ENCODE measurements around the gene SIMC1. TPM values are rescaled to one million over a fixed set of nuclear protein-coding genes. Genes with fewer than 3 reads are reported as not detected.
A peak's percentile ranks its signal among the peaks of the same experiment; 100 is the strongest.
"Not testable (repeated sequence)": the region's sequence is repeated elsewhere in the genome, so short reads cannot be mapped to it uniquely, and the experiment has no call there.

The SIMC1 gene
- total RNA-seq, 2 experiments from 2014 or later: 26.1 to 29.2 TPM

GRCh38 chr5:176198299-176198698, 39.9 kb upstream of the SIMC1 start:
- H3K4me1 Mint-ChIP-seq; DNase-seq; CTCF ChIA-PET; H3K9me3 Mint-ChIP-seq; H3K27ac Mint-ChIP-seq; H3K36me3 Mint-ChIP-seq (ENCODE audit: low read depth); H3K4me3 Mint-ChIP-seq; POLR2A ChIA-PET: not testable (repeated sequence)
- peaks cover 27% of the 10 kb centered on the region for H3K27me3 Mint-ChIP-seq

- CTCF ChIA-PET; H3K9me3 Mint-ChIP-seq; POLR2A ChIA-PET; DNase-seq; H3K4me1 Mint-ChIP-seq; H3K36me3 Mint-ChIP-seq (ENCODE audit: low read depth); H3K27ac Mint-ChIP-seq: not testable (repeated sequence)
- peaks cover 25% of the 10 kb centered on the region for H3K27me3 Mint-ChIP-seq
- H3K4me3 Mint-ChIP-seq: peak overlapping the region; percentile 17
Observed at GRCh38 chr5:176198991-176199733, 39.1 kb upstream of the SIMC1 start.

DNA sequence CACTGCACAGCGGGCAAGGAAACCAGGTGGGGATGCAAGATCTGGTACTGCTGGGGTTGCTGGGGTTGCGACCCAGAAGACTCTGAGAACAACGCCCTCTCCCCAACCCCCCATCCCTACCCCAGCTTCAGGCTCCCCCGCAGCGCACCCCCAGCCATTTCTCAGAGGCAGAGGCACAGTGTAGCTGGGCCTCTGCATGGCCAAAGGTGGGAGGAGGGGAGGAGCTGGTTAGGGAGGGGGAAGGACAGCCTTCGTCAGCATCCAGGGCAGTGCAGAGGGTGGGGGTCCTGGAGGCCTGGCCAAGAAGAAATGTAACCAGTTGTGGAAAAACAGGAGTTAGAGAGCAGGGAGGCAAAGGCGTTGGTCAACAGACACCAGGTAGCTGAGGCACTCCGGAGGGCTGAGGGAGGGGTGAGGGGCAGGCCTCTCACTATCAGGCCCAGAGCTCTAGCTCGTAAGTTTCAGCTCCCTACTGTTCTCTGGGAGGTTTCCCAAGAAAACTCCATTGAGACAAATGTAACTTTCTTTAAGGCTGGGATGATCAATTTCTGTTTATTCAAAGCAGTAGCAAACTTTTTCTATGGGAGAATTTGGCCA, 38.3 kb upstream of the SIMC1 start:
- POLR2A ChIA-PET; H3K4me1 Mint-ChIP-seq; H3K27ac Mint-ChIP-seq; H3K9me3 Mint-ChIP-seq; DNase-seq; H3K36me3 Mint-ChIP-seq (ENCODE audit: low read depth); CTCF ChIA-PET: not testable (repeated sequence)
- Mint-ChIP-seq H3K27me3 (peaks cover 26% of the 10 kb centered on the region), H3K4me3 (peak overlapping the region; percentile 17)

- Mint-ChIP-seq H3K36me3 (ENCODE audit: low read depth) (no peaks in the 10 kb centered on the region), H3K27me3 (peaks cover 21% of the 10 kb centered on the region), H3K4me1 (peaks cover 2% of the 10 kb centered on the region), H3K27ac (no peak overlapping the region), H3K9me3 (no peaks in the 10 kb centered on the region), H3K4me3 (no peak overlapping the region)
- CTCF ChIA-PET: interaction anchor here (0.6 kb wide), 1 partner anchor 287 kb away, joined by 3 read pairs; no protein-coding TSS in a partner anchor
- no peak for DNase-seq
- POLR2A ChIA-PET: interaction anchor here (0.6 kb wide), 1 partner anchor 234 kb away, joined by 3 read pairs; the partner anchor contains the start of gene THOC3
Observed at GRCh38 chr5:176201811-176202210, 36.4 kb upstream of the SIMC1 start.

DNA sequence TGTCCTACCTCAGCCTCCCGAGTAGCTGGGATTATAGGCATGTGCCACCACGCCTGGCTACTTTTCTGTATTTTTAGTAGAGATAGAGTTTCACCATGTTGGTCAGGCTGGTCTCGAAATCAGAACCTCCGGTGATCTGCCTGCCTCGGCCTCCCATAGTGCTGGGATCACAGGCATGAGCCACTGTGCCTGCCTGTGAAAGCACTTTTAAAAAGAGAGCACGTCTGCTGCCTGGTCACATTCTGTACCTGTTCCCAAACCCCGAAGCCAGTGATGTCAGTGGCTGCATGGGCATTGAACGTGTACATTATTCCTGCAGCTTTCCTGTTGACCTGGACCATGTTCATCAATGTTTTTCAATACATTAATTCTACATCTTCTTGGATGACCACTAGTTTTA, 35.1 kb upstream of the SIMC1 start:
- peaks cover 18% of the 10 kb centered on the region for H3K27me3 Mint-ChIP-seq
- H3K4me3 Mint-ChIP-seq: no peak overlapping the region
- POLR2A ChIA-PET: no interaction called here
- H3K27ac Mint-ChIP-seq: no peak overlapping the region
- no peaks in the 10 kb centered on the region for H3K36me3 Mint-ChIP-seq (ENCODE audit: low read depth)
- no peaks in the 10 kb centered on the region for H3K9me3 Mint-ChIP-seq
- peaks cover 2% of the 10 kb centered on the region for H3K4me1 Mint-ChIP-seq
- no peak for DNase-seq
- CTCF ChIA-PET: no interaction called here

- H3K27me3 Mint-ChIP-seq: peaks cover 14% of the 10 kb centered on the region
- H3K9me3 Mint-ChIP-seq; CTCF ChIA-PET; POLR2A ChIA-PET; H3K27ac Mint-ChIP-seq; H3K4me1 Mint-ChIP-seq; H3K4me3 Mint-ChIP-seq; H3K36me3 Mint-ChIP-seq (ENCODE audit: low read depth); DNase-seq: not testable (repeated sequence)
Observed at GRCh38 chr5:176203535-176203934, 34.7 kb upstream of the SIMC1 start.

- H3K4me3 Mint-ChIP-seq; H3K36me3 Mint-ChIP-seq (ENCODE audit: low read depth); H3K9me3 Mint-ChIP-seq; H3K4me1 Mint-ChIP-seq; H3K27ac Mint-ChIP-seq; POLR2A ChIA-PET; DNase-seq: not testable (repeated sequence)
- CTCF ChIA-PET: interaction anchor here (0.7 kb wide), 1 partner anchor 724 kb away, joined by 3 read pairs; no protein-coding TSS in a partner anchor
- peaks cover 11% of the 10 kb centered on the region for H3K27me3 Mint-ChIP-seq
Observed at GRCh38 chr5:176214466-176215021, 23.7 kb upstream of the SIMC1 start.

DNA sequence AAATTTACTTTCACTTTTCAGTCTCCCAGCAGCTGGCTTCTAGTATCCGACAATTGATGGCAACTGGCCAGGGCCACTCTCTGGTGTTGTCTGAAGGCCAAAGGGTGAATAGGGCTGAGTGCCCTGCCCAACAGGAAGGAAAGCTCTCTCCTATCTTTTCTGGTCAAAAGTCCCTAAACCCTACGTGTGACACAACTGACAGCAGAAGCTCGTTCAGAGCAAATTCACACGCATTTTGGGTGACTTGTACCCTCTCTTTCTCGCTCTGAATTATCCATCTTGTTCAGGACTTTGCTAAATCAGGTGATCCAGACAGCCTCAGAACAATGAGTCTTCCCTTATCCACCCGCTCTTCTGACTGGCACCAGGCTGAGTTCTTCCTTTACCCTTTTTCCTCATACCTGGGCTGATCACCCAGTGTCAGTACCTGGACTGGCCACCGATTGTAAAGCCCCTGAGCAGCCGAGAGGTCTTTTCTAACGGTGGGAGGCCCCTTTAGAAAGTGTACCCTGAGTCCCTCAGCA, 21.8 kb upstream of the SIMC1 start:
- H3K4me3 Mint-ChIP-seq; H3K36me3 Mint-ChIP-seq (ENCODE audit: low read depth); H3K9me3 Mint-ChIP-seq; DNase-seq; H3K27me3 Mint-ChIP-seq; POLR2A ChIA-PET; H3K4me1 Mint-ChIP-seq; H3K27ac Mint-ChIP-seq; CTCF ChIA-PET: not testable (repeated sequence)

GRCh38 chr5:176217188-176217729, 21.0 kb upstream of the SIMC1 start:
- POLR2A ChIA-PET; H3K4me1 Mint-ChIP-seq; H3K27ac Mint-ChIP-seq; H3K27me3 Mint-ChIP-seq; H3K36me3 Mint-ChIP-seq (ENCODE audit: low read depth); DNase-seq; H3K4me3 Mint-ChIP-seq; CTCF ChIA-PET; H3K9me3 Mint-ChIP-seq: not testable (repeated sequence)

- H3K27ac Mint-ChIP-seq; H3K9me3 Mint-ChIP-seq; H3K4me3 Mint-ChIP-seq; CTCF ChIA-PET; POLR2A ChIA-PET; DNase-seq; H3K27me3 Mint-ChIP-seq; H3K4me1 Mint-ChIP-seq; H3K36me3 Mint-ChIP-seq (ENCODE audit: low read depth): not testable (repeated sequence)
Observed at GRCh38 chr5:176217764-176218163, 20.5 kb upstream of the SIMC1 start.

DNA sequence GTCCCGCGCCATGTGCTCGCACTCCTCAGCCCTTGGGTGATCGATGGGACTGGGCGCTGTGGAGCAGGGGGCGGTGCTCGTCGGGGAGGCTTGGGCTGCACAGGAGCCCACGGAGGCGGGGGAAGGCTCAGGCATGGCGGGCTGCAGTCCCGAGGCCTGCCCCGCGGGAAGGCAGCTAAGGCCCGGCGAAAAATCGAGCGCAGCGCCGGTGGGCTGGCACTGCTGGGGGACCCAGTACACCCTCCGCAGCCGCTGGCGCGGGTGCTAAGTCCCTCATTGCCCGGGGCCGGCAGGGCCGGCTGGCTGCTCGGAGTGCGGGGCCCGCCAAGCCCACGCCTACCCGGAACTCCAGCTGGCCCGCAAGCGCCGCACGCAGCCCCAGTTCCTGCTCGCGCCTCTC, 16.2 kb upstream of the SIMC1 start:
- H3K4me1 Mint-ChIP-seq; CTCF ChIA-PET; DNase-seq; H3K27me3 Mint-ChIP-seq; H3K4me3 Mint-ChIP-seq; H3K9me3 Mint-ChIP-seq; H3K27ac Mint-ChIP-seq; H3K36me3 Mint-ChIP-seq (ENCODE audit: low read depth); POLR2A ChIA-PET: not testable (repeated sequence)

DNA sequence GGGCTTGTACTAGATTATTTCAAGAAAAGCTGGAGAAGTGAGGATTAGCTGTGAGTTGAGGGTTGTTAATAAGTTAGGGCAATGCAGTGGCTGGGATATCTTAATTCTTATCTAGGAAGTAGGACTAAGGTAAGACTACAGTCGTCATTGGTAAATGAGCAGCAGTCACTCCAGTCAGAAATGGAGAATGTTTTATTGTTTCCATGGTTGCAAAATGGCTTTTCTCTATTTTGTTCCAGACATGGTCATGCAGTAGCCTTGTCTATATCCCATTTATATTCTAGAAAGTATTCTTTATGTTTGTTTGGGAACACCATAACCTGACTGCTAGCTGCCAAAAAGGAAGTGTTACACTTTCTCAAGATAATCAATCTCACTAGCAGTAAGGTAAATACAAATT, 9.9 kb upstream of the SIMC1 start:
- H3K4me1 Mint-ChIP-seq; H3K27me3 Mint-ChIP-seq; H3K27ac Mint-ChIP-seq; H3K4me3 Mint-ChIP-seq; H3K36me3 Mint-ChIP-seq (ENCODE audit: low read depth); H3K9me3 Mint-ChIP-seq; CTCF ChIA-PET; DNase-seq; POLR2A ChIA-PET: not testable (repeated sequence)

DNA sequence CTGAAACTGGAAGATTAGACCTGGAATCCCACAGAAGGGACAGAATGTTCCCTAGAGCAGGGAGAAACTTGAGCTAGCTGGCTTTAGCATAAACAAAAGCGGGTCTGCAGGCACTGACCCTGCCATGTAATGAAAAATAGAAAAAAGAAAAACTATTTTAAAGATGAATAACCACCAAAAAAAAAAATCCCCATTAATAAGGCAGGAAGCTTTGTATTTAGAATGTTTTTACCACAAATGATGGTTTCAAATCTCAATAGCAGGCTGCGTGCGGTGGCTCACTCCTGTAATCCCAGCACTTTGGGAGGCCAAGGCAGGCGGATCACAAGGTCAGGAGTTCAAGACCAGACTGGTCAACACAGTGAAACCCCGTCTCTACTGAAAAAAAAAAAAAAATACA, 5.0 kb upstream of the SIMC1 start:
- H3K9me3 Mint-ChIP-seq, H3K27ac Mint-ChIP-seq: not testable (repeated sequence)

More for the DNA sequence above, 5.0 kb upstream of the SIMC1 start:
- H3K4me1 Mint-ChIP-seq; H3K4me3 Mint-ChIP-seq; DNase-seq; CTCF ChIA-PET; H3K36me3 Mint-ChIP-seq (ENCODE audit: low read depth); POLR2A ChIA-PET; H3K27me3 Mint-ChIP-seq: not testable (repeated sequence)

Data from activated CD4-positive, alpha-beta memory T cell treated with anti-CD3 and anti-CD28 coated beads, Interleukin-2, amount 10 ng/mL, durations not matched to agents 7 days and 5 days (primary cell).